Measurements from ENCODE around the gene SLC23A1.
"Not testable (repeated sequence)": the region's sequence is repeated elsewhere in the genome, so short reads cannot be mapped to it uniquely, and the experiment has no call there.

The SLC23A1 gene

GRCh38 chr5:139389701-139390638, 6.9 kb upstream of the SLC23A1 start, which contains the start of gene MZB1:
Gene MZB1 (minus strand): TSS chr5:139389913. CDS start chr5:139389856, 57 bp downstream.
- DNase-seq (ENCODE audit: low read depth): no peak

- DNase-seq (ENCODE audit: low read depth): no peak
These were observed 5.2 kb upstream of the SLC23A1 start for GRCh38 chr5:139388198-139388821.

GRCh38 chr5:139387611-139388197, 4.6 kb upstream of the SLC23A1 start:
- no peak for DNase-seq (ENCODE audit: low read depth)

- not testable (repeated sequence) for DNase-seq (ENCODE audit: low read depth)
These were observed 3.9 kb upstream of the SLC23A1 start for GRCh38 chr5:139386956-139387355.

- DNase-seq (ENCODE audit: low read depth): no peak
These were observed 2.9 kb upstream of the SLC23A1 start for GRCh38 chr5:139386050-139386438.

- no peak for DNase-seq (ENCODE audit: low read depth)
These were observed 2.3 kb upstream of the SLC23A1 start for GRCh38 chr5:139385061-139386049.

GRCh38 chr5:139384591-139385051, 1.5 kb upstream of the SLC23A1 start:
- no peak for DNase-seq (ENCODE audit: low read depth)

- DNase-seq (ENCODE audit: low read depth): no peak
These were observed 995 bp upstream of the SLC23A1 start for GRCh38 chr5:139383993-139384590.

- no peak for DNase-seq (ENCODE audit: low read depth)
These were observed 290 bp downstream of the SLC23A1 start for GRCh38 chr5:139382807-139383206.

- no peak for DNase-seq (ENCODE audit: low read depth)
These were observed 998 bp downstream of the SLC23A1 start for GRCh38 chr5:139381837-139382761.

GRCh38 chr5:139379626-139380449, 3.3 kb downstream of the SLC23A1 start:
- no peak for DNase-seq (ENCODE audit: low read depth)

- no peak for DNase-seq (ENCODE audit: low read depth)
These were observed 4.1 kb downstream of the SLC23A1 start for GRCh38 chr5:139378941-139379361.

- no peak for DNase-seq (ENCODE audit: low read depth)
These were observed 4.8 kb downstream of the SLC23A1 start for GRCh38 chr5:139378101-139378825.

- DNase-seq (ENCODE audit: low read depth): no peak
These were observed 5.9 kb downstream of the SLC23A1 start for GRCh38 chr5:139377226-139377625.

GRCh38 chr5:139376364-139376763, 6.7 kb downstream of the SLC23A1 start:
- DNase-seq (ENCODE audit: low read depth): no peak

GRCh38 chr5:139374909-139375308, 8.2 kb downstream of the SLC23A1 start:
- no peak for DNase-seq (ENCODE audit: low read depth)

- DNase-seq (ENCODE audit: low read depth): no peak
These were observed 11.3 kb downstream of the SLC23A1 start for GRCh38 chr5:139371482-139372435.

Measured in GM04504 (cell line).